Measurements from ENCODE around the gene B3GNT5. TPM values are rescaled to one million over a fixed set of nuclear protein-coding genes. Genes with fewer than 3 reads are reported as not detected.

Gene B3GNT5
- total RNA-seq, 1 donor: 37.6 TPM

GRCh38 chr3:183249006-183249718, 3.9 kb upstream of the B3GNT5 start:
- peaks cover 32% of the 10 kb centered on the region for H3K4me1 ChIP-seq (ENCODE audit: insufficient read depth, low read length)
- H3K4me3 ChIP-seq (ENCODE audit: low read length): no peak overlapping the region
- peaks cover 8% of the 10 kb centered on the region for H3K27me3 ChIP-seq (ENCODE audit: insufficient read depth, low read length)
- no peaks in the 10 kb centered on the region for H3K9me3 ChIP-seq (ENCODE audit: low read depth, low read length)

GRCh38 chr3:183252118-183252782, 803 bp upstream of the B3GNT5 start:
- peaks cover 22% of the 10 kb centered on the region for H3K27me3 ChIP-seq (ENCODE audit: insufficient read depth, low read length)
- no peak overlapping the region for H3K4me3 ChIP-seq (ENCODE audit: low read length)
- peaks cover 24% of the 10 kb centered on the region for H3K4me1 ChIP-seq (ENCODE audit: insufficient read depth, low read length)
- no peaks in the 10 kb centered on the region for H3K9me3 ChIP-seq (ENCODE audit: low read depth, low read length)

DNA sequence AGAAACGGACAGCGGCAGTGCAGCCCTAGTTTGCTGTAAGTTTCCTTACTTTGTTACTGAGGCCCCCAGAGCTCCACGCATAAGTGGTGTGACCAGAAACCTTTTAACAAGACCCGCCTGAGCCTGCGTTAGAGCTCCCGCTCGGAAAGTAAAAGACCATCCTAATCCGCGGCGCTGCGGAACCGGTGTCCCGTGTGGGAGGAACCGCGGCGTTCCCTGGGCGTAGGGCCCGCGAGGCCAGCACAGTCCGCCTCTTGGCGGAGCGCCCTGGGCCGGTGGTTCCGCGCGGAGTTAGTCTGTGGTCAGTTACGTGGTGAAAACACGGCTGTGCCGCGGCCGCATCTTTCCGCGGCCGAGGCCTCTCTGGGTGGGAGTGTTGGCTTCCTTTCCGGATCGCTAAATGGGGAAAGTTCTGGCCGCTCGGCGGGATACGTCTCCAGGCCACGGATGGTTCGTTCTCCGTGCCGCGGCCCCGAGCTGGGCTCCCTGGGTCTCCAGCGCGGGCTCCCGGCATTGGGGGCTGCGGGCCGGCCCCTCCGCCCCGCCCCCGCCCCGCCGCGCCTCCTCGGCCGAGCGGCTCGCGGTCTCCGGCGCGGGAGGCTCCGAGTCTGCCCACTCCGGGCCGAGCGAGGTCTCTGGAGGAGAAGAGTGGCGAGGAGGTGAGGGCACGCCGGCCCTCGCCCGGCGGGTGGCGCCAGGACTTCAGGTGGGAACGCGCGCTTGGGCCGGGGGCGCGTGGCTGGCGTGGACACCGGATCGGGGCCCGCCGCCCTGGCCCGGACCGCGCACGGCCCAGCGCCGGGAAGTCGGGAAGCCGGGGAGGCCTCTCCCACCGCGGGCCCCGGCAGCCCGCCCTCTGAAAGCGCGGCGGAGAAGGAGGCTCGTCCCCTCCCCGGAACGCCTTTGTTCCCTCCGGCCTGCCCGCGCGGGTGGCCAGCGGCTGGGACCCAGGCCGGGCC, 754 bp downstream of the B3GNT5 start:
- peak overlapping the region; percentile 53 for H3K4me3 ChIP-seq (ENCODE audit: low read length)
- H3K27me3 ChIP-seq (ENCODE audit: insufficient read depth, low read length): peaks cover 22% of the 10 kb centered on the region
- H3K9me3 ChIP-seq (ENCODE audit: low read depth, low read length): no peaks in the 10 kb centered on the region
- peaks cover 27% of the 10 kb centered on the region for H3K4me1 ChIP-seq (ENCODE audit: insufficient read depth, low read length)

DNA sequence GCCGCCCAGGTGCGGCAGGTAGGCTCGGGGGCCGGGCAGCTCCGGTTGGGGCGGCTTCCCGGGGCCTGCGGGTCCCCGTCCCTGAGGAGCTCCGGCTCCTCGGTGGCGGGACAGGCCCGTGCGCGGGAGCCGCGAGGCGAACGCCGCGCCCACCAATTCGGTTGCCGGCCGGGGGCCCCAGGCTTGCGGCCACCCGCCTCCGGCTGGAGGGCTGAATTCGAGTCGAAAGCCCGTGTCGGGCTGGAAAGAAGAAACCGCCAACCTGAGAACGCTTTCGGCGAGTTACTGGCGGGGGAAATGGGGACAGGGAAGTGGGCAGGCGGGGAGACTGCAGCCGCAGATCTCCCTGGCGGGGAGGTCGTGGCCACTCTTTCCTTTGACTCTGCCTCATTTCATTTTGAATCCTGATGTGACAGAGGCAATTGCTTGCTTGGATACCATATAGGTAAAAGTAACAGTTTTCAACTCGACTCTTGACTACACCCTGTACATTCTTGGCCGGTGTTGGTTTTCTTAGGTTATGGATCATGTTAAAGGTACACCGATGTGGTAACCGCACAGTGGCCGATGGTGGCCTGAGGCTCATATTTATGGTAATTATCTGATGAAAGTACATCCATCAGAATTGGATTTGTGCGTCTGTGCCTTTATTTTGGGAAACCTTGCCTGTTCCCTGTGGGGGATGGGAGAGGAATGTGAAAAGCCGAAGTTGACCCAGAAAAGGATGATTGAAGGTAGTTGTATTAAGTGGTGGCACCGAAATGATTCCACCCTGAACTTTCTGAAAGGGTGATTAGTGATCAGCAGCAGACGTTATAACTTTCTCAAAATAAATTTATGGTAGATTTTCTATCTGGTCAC, 1.7 kb downstream of the B3GNT5 start:
- peaks cover 36% of the 10 kb centered on the region for H3K4me1 ChIP-seq (ENCODE audit: insufficient read depth, low read length)
- H3K4me3 ChIP-seq (ENCODE audit: low read length): peak overlapping the region; percentile 53
- H3K9me3 ChIP-seq (ENCODE audit: low read depth, low read length): no peaks in the 10 kb centered on the region
- H3K27me3 ChIP-seq (ENCODE audit: insufficient read depth, low read length): peaks cover 22% of the 10 kb centered on the region

DNA sequence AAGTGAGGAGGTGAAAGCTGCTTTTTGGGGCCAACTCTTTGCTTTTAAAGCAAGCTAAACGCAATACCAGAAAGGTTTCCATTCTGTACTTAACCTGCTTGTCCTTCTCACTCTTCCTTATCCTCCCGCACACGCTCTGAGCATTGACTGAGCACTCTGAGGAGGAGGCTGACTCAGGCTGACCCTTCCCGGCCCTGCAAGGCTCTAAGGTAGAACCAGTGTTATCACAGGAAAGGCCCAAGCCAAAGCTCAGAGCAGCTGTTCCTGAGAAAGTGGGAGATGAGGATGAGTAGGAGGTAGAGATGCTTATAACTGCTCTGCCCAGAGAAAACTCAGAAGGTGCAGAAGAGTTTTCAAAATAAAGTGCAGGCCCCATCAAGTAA, 2.3 kb downstream of the B3GNT5 start:
- Histone ChIP-seq H3K4me3 (ENCODE audit: low read length) (no peak overlapping the region), H3K4me1 (ENCODE audit: insufficient read depth, low read length) (peaks cover 42% of the 10 kb centered on the region), H3K9me3 (ENCODE audit: low read depth, low read length) (no peaks in the 10 kb centered on the region), H3K27me3 (ENCODE audit: insufficient read depth, low read length) (peaks cover 22% of the 10 kb centered on the region)

DNA sequence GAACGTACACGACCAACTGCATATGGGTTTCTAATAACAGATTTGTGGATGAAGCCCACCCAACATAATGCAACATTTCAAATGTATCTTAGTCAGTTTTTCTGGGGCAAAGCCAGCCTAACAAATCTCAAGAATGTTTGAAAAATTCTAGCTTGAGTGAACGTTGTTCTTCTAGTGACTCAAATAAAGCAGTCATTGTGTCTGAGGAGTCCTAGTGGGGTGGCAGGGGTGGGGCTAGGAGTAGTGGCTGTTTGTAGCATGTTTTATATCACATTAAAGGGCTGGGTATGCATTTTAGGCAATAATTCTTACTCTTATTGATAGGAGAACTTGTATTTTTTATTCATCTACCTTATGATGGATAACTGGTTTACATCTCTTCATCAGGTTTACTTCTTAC, 6.0 kb downstream of the B3GNT5 start:
- Histone ChIP-seq H3K9me3 (ENCODE audit: low read depth, low read length) (no peaks in the 10 kb centered on the region), H3K4me1 (ENCODE audit: insufficient read depth, low read length) (peaks cover 39% of the 10 kb centered on the region), H3K4me3 (ENCODE audit: low read length) (no peak overlapping the region), H3K27me3 (ENCODE audit: insufficient read depth, low read length) (peaks cover 14% of the 10 kb centered on the region)

DNA sequence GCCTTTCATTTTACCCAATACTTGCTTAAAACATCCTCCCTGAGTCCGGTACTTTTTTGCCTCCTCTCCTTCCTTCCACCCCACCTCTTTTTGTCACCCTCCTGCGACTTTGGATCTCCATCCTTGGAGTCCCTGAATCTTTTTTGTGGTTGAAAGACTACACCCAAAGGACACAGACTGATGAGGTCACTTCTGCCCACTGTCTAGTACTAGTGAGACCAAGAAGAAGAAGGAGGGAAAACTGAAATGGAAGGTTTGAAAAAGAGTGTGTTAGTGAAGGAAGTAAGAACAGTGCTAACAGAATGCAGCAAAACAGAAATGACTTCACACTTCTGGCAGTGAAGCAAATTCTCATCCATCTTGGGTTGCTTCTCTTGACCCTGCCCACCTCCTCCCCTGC, 6.6 kb downstream of the B3GNT5 start:
- Histone ChIP-seq H3K4me1 (ENCODE audit: insufficient read depth, low read length) (peaks cover 35% of the 10 kb centered on the region), H3K9me3 (ENCODE audit: low read depth, low read length) (no peaks in the 10 kb centered on the region), H3K4me3 (ENCODE audit: low read length) (no peak overlapping the region), H3K27me3 (ENCODE audit: insufficient read depth, low read length) (peaks cover 14% of the 10 kb centered on the region)

- Histone ChIP-seq H3K27me3 (ENCODE audit: insufficient read depth, low read length) (peaks cover 8% of the 10 kb centered on the region), H3K4me3 (ENCODE audit: low read length) (no peak overlapping the region), H3K9me3 (ENCODE audit: low read depth, low read length) (no peaks in the 10 kb centered on the region), H3K4me1 (ENCODE audit: insufficient read depth, low read length) (peaks cover 34% of the 10 kb centered on the region)
These were observed 7.3 kb downstream of the B3GNT5 start for GRCh38 chr3:183260167-183260904.

GRCh38 chr3:183261151-183261724, 8.2 kb downstream of the B3GNT5 start:
- Histone ChIP-seq H3K9me3 (ENCODE audit: low read depth, low read length) (no peaks in the 10 kb centered on the region), H3K27me3 (ENCODE audit: insufficient read depth, low read length) (peaks cover 1% of the 10 kb centered on the region), H3K4me3 (ENCODE audit: low read length) (no peak overlapping the region), H3K4me1 (ENCODE audit: insufficient read depth, low read length) (peaks cover 32% of the 10 kb centered on the region)

GRCh38 chr3:183262875-183263378, 9.9 kb downstream of the B3GNT5 start:
- Histone ChIP-seq H3K4me3 (ENCODE audit: low read length) (no peak overlapping the region), H3K27me3 (ENCODE audit: insufficient read depth, low read length) (no peaks in the 10 kb centered on the region), H3K4me1 (ENCODE audit: insufficient read depth, low read length) (peaks cover 32% of the 10 kb centered on the region), H3K9me3 (ENCODE audit: low read depth, low read length) (no peaks in the 10 kb centered on the region)

DNA sequence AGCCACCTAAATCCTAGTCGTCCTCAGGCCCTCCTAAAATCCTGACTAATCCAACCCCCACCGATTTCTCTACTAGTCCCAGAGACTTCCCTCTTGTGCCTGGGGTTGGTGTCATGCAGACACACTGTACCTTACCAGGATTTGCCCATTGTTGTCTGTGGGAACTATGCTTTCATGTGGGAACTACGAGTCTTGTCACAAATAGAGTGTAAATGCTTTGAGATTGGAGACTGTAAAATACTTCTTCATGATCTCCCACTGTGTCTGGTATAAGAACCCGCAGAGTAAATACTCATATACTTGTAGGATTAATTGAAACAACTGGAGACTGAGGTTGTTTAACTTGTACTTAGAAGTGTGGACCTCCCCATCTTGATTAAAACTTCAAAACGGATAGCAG, 11.2 kb downstream of the B3GNT5 start:
- Histone ChIP-seq H3K4me1 (ENCODE audit: insufficient read depth, low read length) (peaks cover 24% of the 10 kb centered on the region), H3K4me3 (ENCODE audit: low read length) (no peak overlapping the region), H3K9me3 (ENCODE audit: low read depth, low read length) (no peaks in the 10 kb centered on the region), H3K27me3 (ENCODE audit: insufficient read depth, low read length) (no peaks in the 10 kb centered on the region)

- Histone ChIP-seq H3K4me1 (ENCODE audit: insufficient read depth, low read length) (peaks cover 15% of the 10 kb centered on the region), H3K4me3 (ENCODE audit: low read length) (no peak overlapping the region), H3K9me3 (ENCODE audit: low read depth, low read length) (no peaks in the 10 kb centered on the region), H3K27me3 (ENCODE audit: insufficient read depth, low read length) (no peaks in the 10 kb centered on the region)
These were observed 12.1 kb downstream of the B3GNT5 start for GRCh38 chr3:183265157-183265642.

DNA sequence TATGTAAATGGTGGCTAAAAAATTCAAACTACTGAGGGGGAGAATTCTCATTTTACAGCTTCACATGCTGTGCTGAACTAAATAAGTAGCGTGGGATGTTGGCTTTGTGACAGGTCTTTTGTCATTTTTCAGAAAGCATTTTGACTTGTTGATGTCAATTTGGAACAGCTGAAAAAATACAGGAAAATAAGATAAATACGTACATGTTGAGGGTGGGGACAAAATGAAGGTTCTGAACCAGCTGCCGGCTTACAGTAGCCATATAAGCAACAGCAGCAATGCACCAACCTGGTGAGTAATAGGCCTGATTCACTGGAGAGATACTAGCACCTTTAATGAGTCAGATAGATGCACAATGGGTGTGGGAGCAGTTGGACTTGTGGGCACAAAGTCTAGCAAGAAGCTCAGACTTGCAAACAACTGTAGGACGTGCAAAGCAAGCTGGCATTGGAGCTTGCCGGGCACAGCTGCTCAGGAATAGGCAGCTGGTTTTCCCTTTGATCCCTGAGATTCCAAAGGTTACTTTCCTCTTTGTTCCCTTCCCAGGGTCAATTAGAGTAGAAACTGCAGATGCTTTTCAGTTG, 12.9 kb downstream of the B3GNT5 start:
- Histone ChIP-seq H3K9me3 (ENCODE audit: low read depth, low read length) (no peaks in the 10 kb centered on the region), H3K4me1 (ENCODE audit: insufficient read depth, low read length) (peaks cover 7% of the 10 kb centered on the region), H3K27me3 (ENCODE audit: insufficient read depth, low read length) (no peaks in the 10 kb centered on the region), H3K4me3 (ENCODE audit: low read length) (no peak overlapping the region)

All from mononuclear cell (primary cell).